NCI-H748 treated with DMSO at 0.1 percent for 48 hours (cell line): ENCODE results near the gene UBN2.
"Not testable (repeated sequence)": the region's sequence is repeated elsewhere in the genome, so short reads cannot be mapped to it uniquely, and the experiment has no call there.

Experiments used
- DNase-seq: peaks from one replicate; lab custom pipeline; 2025; lab: John Stamatoyannopoulos, UW

The UBN2 gene

GRCh38 chr7:139294951-139295575, 64.0 kb downstream of the UBN2 start:
- DNase-seq = no peak

DNA sequence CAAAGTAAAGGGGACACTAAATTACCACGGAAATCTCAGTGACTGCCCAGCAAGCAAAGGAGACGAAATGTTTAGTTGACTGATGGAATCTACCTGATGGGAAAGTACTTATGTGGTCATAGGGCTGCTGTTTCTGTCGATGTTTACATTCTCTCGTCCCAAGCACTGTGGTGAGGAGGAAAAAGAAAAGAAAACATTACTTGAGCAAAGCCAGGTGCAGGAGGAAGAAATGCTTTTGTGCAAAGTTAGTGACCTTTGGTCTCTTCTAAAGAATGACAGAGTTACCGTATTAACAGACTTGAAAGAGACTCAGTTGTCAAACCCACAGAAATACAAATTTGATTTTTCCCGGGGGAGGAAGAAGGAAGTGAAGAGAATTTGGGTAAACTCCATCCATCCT, 66.8 kb downstream of the UBN2 start:
- DNase-seq = no peak

- no peak for DNase-seq
These were observed 68.3 kb downstream of the UBN2 start for GRCh38 chr7:139299296-139299695.

GRCh38 chr7:139300390-139300789, 69.4 kb downstream of the UBN2 start:
- DNase-seq = no peak

DNA sequence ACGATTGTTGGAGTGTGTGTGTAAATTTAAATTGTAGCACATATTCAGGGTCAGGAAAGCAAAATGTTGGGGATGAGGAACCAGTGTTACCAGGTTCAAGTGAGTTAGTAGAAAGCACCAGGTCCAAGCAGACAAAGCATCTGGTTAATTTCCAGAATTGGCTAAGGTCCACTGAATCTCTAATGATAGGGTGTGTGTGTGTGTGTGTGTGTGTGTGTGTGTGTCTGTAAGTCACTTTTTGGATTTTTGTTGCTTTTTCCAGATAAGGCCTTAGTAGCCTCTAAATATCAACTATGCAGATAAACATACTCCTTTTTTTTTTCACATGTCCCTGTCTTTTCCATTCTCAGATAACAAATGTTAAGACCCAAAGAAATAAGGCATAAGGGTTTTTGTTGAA, 73.5 kb downstream of the UBN2 start:
- no peak for DNase-seq

DNA sequence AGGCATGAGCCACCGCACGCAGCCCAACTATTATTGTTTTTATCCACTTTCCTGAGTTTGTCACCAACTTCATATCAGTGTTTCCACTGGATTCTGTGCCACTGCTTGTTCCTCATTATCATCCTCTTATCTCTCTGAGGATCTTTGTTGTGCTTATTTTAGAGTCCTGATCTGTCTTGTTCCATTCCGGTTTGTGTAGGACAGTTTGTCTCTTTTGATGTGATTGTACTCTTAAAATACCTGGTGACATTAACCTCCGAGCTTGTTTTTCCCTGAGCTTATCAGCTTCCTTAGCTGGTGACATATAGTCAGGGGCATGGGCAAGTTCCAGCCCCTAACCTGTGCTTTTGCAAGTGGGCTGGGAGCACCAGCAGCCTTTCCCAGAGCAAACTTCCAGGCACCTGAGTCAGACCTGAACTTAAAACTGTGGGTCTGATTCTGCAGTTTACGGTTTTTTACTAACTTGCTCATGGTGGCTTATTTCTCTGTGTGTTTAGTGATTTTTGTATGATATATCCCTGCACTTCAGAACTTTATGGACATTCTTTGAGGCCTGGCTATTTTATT, 87.0 kb downstream of the UBN2 start:
- DNase-seq = no peak

DNA sequence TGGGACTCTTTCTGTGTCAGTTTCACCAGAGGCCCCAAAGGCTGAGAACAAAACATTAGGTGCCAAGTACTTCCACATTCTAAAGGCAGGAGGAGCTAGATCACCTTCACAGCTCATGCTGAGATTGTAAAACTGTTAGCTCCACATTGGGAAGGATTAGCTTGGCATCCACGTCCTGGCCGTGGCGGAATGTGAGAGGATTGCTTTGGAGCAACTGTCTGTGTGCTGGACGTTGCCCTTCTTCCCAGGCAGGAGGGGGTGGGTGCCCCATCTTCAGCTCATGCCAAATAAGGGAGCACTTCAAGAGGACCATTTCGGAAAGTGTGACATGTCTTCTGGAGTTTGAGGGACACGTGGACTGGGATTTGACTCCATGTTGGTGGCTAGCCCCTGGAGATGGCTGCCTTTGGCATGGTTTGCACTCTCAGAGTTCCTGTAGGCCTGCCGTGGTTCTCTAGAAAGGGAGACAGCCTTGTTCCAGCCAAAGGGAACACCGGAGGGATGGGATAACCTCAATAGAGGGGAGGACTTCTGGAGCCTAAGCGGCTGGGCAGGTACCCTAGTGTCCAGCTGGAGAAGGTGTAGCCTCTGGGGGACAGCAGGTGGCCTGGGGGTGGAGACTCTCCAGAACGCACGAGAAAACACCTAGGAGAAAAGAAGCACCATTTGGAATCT, 90.2 kb downstream of the UBN2 start:
- no peak for DNase-seq

- not testable (repeated sequence) for DNase-seq
These were observed 93.7 kb downstream of the UBN2 start for GRCh38 chr7:139324709-139325108.

DNA sequence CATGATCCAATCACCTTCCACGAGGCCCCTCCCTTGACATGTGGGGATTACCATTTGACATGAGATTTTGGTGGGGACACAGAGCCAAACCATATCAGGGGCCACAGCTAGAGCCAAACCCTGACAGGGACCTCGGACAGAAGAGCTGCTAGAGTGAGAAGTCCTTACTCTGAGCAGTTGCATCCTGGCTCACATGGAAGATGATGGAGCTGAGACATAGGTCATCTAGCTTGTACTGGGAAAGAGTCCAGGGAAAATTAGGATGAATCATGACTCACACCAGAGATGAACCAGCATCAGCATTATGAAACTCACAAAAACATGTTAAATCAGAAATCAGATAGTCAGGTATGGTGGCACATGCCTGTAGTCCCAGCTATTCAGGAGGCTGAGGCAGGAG, 97.3 kb downstream of the UBN2 start:
- no peak for DNase-seq

- no peak for DNase-seq
These were observed 98.1 kb downstream of the UBN2 start for GRCh38 chr7:139329119-139329518.

- DNase-seq = no peak
These were observed 99.4 kb downstream of the UBN2 start for GRCh38 chr7:139330333-139331030.

DNA sequence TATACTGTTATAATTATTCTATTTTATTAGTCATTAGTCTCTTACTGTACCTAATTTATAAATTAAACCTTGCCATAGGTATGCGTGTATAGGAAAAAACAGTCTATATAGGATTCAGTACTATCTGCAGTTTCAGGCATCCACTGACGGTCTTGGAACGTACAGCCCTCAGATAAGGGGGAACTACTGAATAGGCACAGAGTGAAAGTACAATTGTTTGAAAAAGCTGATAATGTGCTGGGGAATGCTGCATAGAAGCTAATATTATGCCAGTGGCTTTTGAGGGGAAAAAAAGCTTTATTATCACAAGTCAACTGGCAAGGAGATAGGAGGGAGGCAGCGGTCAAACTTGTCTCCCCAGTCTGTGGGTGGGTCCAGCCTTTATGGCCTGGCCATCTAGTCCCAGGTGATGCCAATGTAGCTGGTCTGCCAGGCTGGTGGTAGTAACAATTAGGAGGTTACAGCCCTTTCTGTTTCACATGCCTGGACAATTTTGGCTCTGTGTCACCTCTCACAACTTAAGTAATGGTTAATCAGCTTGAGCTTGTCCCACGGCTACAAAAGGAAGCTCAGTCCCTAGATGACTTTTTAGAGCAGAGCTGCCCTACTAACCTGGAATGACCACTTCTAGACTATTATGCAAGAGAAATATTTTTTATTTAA, 101.8 kb downstream of the UBN2 start:
- no peak for DNase-seq

DNA sequence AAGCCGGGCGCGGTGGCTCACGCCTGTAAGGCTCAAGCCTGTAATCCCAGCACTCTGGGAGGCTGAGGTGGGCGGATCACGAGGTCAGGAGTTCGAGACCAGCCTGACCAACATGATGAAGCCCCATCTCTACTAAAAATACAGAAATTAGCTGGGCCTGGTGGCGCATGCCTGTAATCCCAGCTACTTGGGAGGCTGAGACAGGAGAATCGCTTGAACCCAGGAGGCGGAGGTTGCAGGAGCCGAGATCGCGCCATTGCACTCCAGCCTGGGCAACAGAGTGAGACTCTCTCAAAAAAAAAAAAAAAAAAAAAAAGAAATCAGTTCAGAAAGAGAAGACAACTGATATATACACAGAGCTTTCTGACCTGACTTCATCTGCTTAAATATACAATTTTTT, 102.4 kb downstream of the UBN2 start:
- DNase-seq = not testable (repeated sequence)

- no peak for DNase-seq
These were observed 103.5 kb downstream of the UBN2 start for GRCh38 chr7:139334399-139335150.

GRCh38 chr7:139339025-139339424, 108.0 kb downstream of the UBN2 start:
- no peak for DNase-seq

DNA sequence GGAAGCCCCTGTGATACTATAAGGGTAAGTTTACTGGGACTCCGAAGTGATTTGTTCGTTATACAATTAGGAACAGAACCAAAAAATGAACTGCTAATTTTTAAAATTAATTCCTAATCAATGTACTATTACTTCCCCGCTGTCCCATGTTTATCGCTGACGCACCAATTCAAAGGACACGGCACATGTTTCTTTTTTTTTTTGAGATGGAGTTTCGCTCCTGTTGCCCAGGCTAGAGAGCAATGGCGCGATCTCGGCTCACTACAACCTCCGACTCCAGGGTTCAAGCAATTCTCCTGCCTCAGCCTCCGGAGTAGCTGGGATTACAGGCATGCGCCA, 108.6 kb downstream of the UBN2 start:
- no peak for DNase-seq

- peak; percentile 98 for DNase-seq
These were observed 109.2 kb downstream of the UBN2 start for GRCh38 chr7:139340037-139340807.

DNA sequence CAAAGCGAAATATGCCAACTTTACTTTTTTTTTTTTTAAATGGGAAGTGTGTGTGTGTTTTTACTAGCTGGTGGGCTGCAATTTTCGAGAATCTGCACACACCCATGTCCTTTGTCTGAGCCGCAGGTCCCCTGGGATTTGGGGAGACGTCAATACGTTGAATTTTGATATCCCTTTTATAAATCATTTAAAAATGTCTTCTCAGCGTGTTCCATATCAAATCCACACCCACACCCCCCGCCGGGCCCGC, 109.7 kb downstream of the UBN2 start:
- no peak for DNase-seq

- peak; percentile 90 for DNase-seq
These were observed 110.2 kb downstream of the UBN2 start, which contains the start of gene FMC1 for GRCh38 chr7:139341058-139341775. TSS of gene FMC1 (plus strand) at chr7:139341337. CDS start at chr7:139341385, 48 bp downstream.

GRCh38 chr7:139341776-139342226, 110.8 kb downstream of the UBN2 start:
- no peak for DNase-seq

DNA sequence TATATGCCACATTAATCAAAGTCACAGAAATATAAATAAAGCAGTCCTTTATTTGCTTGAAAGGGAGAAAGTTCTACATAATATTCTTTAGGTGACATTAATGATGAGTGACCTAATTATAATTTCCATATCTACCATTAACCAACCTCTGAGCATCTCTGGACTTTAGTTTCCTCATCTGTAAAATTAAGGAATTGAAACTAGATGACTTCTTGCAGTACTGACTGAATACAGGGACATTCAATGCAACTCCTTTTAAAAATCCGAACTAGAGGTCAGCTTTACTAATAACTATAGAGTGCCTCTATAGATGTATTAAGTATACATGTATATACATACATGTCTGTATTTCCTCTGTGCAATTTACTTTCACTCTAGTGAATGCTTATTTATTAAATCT, 114.0 kb downstream of the UBN2 start:
- no peak for DNase-seq
